Activated T-helper 1 cell treated with Interleukin-2 at 50 U/mL for 16 hours (primary cell): ENCODE measurements around the gene ERLEC1.
A peak's percentile ranks its signal among the peaks of the same experiment; 100 is the strongest.
"Not testable (repeated sequence)": the region's sequence is repeated elsewhere in the genome, so short reads cannot be mapped to it uniquely, and the experiment has no call there.

Source experiments
- DNase-seq: peaks from one replicate; pipeline ENCODE4 v3.0.0-alpha.2; 2020; ENCODE audit warnings: low read depth

ERLEC1 gene, protein sequence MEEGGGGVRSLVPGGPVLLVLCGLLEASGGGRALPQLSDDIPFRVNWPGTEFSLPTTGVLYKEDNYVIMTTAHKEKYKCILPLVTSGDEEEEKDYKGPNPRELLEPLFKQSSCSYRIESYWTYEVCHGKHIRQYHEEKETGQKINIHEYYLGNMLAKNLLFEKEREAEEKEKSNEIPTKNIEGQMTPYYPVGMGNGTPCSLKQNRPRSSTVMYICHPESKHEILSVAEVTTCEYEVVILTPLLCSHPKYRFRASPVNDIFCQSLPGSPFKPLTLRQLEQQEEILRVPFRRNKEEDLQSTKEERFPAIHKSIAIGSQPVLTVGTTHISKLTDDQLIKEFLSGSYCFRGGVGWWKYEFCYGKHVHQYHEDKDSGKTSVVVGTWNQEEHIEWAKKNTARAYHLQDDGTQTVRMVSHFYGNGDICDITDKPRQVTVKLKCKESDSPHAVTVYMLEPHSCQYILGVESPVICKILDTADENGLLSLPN

DNA sequence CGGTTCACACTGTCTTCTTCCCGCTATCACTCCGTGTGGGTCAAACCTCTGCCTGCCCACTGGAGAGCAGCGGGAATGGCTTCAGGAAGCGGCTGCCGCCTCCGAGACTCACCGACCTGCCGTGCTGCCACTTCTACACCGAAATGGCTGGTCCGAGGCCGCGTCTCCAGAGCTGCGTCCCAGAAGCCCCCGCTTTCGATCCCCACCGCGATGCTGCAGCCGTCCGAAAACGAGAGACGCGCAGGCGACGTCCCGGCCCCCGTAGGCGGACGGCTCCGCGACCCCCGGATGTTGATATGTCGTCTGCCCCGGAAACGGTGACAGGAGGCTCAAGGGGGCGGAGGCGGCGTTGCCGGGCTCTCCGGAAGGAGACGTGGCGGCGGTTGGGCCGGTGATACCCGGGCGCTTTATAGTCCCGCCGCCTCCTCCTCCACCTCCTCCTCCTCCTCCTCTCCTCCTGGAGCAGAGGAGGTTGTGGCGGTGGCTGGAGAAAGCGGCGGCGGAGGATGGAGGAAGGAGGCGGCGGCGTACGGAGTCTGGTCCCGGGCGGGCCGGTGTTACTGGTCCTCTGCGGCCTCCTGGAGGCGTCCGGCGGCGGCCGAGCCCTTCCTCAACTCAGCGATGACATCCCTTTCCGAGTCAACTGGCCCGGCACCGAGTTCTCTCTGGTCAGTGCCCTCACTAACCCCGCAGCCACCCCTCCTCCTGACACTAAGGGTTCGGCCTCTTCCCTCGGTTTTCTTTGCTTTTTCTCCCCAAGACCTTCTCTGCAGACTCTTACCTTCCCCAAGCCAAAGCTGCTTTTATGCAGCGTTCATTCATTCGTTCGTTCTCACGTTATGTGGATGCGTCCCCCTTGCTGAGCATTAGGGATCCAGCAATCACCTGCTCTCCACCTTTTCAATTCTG, at the start of gene ERLEC1, which contains the start of gene ASB3:
TSS of gene ERLEC1 (plus strand) at position 340 of the 909 bp plus-strand sequence. CDS start at position 507, 167 bp downstream.
TSS of gene ASB3 (minus strand) at position 249 of the 909 bp plus-strand sequence. CDS start 21,381 bp downstream, outside the sequence.
- DNase-seq = peak; percentile 77

DNA sequence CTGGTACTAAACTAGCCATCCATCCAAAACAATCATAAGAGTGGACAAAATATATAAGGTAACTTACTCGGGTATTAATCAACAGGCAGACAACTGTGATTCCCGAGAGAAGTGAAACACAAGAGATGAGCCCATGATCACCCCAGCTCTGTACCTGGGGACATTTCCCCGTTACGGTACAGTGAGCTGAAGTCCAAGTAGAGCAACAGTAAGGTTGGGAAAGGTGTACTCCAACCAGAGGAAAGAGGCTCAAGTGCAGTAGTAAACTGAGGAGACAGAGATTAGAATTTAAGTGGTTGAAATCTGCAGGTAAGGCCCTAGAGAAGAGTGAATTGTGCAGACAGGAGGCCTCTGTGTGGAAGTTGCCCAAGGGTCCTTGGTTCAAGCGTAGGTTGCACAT, 49.8 kb upstream of the ERLEC1 start:
- DNase-seq = no peak

DNA sequence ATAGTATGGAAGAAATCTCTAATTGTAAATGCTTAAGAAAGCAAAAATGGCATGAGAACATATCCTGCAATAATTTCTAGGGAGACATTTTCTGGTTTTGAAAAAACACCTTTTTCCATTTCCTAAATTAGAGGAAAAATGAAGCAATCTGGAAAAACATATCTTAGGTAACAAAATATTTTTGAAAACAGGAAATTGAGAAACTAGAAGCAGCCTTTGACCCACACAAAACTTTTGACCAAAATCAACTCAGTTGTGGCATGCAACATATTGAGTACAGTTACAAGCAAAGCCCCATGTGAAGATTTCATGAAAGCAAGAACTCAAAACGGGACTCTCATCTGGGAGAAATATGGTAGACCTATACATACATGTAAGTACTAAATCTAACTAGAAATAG, 47.8 kb upstream of the ERLEC1 start:
- DNase-seq = no peak

DNA sequence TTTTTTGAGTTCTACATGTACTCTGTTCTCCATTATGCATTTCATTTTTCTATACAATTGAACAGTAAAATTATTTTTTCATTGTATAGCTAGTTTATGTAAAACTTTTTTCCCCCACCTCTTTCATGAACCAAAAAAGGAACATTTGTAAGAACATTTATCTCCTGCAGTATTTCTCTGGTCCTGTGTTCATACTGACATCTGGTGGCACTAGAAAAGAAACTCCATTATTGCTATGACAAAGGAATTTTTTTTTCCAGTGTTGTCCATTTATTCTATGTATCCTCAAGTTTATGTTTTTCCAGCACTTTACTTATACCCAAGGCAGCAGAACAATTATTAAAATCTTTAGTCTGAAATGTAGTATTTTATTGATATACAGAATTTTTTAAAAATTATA, 46.7 kb upstream of the ERLEC1 start:
- DNase-seq = no peak

DNA sequence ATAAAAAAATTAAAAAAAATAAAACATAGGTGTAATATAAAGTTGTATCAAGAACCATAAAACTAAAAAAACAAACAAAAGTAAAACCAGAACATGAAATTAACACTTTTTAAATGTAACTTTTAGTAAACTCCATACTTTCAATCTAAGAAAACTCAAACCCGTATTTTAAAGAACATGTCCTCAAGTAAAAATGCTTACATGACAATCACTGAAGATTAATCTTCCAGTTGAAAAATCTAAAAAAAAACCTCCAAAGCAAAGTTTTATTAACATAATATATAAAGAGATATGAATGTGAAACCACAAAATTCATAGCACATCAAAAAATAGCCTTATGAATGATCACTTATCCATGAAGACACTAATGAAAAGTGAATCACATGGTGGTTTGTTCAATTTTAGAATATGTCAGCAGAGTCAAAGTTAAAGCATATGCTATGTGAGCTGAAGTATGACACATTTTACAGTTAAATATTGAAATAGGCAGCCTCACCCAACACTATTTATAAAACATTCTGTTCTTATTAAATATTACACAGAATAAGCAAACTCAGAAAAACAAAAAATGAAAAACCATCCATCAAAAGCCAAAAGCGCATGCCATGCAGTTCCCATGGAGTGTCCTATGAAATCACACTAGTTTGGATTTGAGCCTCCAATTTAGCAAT, 42.3 kb upstream of the ERLEC1 start:
- DNase-seq = no peak

DNA sequence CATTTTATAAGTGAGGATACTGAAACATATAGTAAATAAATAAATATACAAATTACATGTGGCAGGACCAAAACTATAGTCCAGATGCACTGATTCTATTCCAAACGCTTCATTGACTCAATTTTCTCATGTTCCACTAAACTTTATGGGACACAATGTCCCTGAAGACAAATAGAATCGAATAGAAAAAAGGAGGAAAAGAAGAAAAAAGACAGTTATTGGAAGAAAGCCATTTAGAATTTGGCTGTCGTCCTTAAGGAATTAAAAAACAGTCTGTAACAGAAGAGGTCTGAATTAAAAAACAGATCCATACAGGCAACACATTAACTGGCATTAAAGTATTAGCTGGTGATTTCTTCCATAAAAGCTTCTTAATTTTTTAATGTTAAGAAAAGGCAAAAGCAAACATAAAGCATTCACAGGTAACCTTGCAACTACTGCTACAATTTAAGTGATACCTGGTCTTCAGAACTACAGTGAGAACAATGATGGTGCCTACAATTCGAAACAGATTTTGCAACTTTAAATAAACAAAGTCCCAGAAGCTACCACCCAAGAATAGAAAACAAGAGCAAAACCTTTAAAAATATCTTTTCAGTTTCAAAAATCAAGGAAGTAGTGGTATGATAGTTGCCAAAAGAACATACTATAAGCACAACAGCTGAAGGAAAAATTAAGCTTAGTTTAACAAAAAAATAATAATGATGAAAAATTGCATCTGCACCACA, 36.6 kb upstream of the ERLEC1 start:
- DNase-seq = no peak

DNA sequence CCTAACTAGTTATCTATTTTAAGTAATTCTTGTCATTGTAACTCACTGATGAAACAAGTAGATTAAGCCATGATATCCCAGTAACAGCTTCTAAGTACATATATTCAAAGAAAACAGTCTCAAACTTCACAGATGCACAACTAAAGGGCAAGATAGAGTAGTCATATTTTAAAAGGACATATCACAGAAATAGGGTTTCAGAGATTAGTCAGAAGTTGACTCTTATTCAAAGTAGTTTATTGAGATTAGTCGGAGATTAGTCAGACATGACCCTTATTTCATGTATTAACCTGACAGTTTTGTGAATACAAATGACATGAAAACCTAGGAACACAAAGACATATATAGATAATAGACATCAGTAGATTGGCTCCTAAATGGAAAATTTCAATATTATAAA, 35.1 kb upstream of the ERLEC1 start:
- DNase-seq = no peak

DNA sequence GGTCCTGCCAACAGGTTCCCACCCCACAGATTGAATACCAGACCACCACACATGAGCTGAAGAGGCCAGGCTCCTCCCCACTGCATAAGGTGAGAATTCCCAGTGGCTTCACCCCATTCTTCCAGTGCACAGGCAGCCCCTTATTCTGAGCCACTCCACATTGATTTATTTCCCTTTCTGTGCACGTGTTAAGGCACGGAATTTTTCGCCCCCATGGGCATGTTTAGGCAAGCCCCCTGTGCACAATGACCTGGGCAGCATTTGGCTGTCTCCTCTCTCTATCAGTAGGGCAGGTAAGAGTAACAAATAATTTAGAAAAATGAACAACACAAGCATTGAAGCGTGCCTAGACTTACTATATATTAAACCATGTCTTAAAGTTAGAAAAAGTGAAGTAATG, 34.5 kb upstream of the ERLEC1 start:
- no peak for DNase-seq

DNA sequence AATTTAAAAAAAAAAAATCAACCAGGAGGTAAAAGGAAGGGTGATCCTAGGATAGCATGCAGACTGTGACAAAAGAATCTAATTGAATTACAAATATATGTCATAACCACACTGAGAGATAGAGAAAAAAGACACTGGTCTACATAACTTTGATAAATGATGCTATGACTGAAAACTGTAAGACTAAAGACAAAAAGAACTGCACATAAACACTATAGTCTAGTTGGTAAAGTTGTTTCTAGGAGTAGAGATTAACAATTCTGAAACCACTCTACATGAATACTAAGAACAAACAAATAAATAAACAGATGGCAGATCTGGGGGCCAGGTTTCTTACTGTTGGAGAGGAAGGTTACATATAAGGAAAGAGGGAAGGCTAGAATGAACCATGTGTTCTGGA, 33.8 kb upstream of the ERLEC1 start:
- no peak for DNase-seq

DNA sequence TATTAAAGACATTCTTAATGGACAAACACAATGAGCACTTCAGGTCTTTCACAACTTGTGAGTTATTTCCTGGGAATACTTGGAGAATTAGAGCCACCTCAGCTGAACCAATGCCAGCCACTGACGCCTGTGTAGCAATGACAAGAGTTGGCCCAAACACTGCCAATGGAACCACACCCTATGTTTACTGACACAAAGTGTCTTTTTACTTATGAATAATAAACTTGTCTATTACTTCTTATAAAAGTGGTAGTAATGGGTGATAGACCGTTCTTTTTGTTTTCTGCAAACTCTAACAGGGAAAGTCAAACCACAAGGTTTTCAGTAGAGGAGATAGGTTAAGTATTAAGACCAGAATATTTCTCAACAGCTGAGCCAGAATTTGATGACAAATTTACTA, 31.7 kb upstream of the ERLEC1 start:
- DNase-seq = no peak

DNA sequence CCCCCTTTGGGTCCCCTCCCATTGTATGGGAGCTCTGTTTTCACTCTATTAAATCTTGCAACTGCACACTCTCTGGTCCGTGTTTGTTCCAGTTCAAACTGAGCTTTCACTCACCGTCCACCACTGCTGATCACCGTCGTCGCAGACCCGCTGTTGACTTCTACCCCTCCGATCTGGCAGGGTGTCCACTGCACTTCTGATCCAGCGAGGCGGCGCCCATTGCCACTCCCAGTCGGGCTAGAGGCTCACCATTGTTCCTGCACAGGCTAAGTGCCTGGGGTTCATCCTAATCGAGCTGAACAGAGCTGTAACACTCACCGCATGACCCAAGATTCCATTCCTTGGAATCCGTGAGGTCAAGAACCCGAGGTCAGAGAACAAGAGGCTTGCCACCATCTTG, 30.2 kb upstream of the ERLEC1 start:
- DNase-seq = no peak

DNA sequence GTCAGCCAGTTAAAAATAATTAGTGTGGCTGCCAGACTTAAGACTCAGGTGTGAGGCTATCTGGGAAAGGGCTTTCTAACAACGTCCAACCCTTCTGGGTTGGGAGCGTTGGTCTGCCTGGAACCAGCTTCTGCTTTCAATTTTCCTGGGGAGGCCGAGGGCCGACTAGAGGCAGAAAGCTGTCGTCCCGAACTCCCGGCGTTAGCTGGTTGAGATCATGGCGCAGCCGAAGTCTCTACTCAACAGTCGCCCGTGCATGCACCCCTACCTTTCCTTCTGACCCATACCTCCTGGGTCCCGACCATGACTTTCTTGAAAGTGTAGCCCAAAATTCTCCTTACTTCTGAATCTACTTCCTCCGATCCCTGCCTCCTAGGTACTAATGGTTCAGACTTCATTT, 29.6 kb upstream of the ERLEC1 start:
- DNase-seq = not testable (repeated sequence)

DNA sequence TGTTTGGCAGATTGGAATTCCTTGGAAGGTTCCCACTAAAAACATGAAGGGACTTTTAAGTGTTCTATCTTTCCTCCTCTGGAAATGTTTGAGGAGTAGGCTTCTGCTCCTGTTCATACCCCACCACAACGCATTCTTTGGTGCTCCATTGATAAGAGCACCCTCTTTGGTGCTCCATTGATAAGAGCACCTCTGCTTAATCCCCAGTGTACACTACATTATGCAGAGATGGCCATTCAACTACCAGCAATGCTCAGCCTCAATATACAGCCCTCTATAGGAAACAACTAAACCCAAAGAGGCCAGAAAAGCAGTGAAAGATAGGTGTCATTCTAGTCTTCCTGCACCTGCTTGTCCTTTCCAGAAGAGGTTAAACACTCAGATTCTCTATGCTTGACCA, 21.1 kb upstream of the ERLEC1 start:
- DNase-seq = no peak

DNA sequence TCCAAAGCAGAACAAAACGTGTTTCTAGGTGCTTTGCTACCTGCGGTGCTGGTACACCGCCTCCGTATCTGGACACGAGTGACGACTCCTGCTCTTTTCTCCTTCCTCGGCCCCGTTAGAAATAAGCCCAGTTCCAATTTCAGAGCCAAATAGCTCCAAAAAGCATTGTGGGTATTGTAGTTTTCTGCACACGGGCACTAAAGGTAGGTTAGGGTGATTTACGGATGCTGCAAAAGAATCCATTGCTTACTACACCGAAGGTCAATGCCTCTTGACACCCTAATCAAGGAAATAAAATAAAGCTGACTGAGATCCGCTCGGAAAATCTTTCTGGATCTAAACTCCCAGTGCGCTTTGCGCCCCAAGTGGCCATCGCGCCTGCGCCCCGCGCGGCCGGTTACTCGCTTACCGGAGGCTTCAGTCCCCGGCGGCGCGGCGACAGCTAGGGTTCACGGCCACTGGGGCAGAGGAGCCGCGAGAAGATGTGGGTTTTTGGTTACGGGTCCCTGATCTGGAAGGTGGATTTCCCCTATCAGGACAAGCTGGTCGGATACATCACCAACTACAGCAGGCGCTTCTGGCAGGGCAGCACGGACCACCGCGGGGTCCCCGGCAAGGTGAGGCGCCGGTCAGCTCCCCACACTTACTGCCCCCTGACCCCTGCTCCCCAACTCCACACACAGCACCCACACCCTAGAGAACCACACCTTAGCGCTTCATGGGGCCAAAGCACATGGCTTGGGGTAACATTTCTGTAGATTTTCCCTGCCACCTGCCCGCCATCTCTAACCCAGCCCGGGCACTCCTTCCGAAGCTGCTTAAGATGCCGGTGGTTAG, 19.2 kb upstream of the ERLEC1 start, which contains the start of gene CHAC2:
TSS of gene CHAC2 (plus strand) at position 400 of the 837 bp plus-strand sequence. CDS start at position 483, 83 bp downstream.
- peak; percentile 67 for DNase-seq

DNA sequence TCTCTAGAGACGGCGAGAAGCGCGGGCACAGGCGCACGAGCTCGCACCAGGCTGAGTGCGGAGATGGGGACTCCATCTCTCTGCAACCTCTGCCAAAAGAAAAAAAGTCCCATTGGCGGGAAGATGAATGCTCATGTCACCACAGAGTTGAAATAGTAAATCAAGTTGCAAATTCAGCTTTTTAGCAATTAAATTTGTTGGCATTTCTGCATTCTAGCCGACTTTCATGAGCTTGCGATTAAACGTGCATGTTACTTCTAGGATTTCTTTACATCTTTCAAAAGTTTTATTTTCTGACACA, 18.7 kb upstream of the ERLEC1 start:
- no peak for DNase-seq

DNA sequence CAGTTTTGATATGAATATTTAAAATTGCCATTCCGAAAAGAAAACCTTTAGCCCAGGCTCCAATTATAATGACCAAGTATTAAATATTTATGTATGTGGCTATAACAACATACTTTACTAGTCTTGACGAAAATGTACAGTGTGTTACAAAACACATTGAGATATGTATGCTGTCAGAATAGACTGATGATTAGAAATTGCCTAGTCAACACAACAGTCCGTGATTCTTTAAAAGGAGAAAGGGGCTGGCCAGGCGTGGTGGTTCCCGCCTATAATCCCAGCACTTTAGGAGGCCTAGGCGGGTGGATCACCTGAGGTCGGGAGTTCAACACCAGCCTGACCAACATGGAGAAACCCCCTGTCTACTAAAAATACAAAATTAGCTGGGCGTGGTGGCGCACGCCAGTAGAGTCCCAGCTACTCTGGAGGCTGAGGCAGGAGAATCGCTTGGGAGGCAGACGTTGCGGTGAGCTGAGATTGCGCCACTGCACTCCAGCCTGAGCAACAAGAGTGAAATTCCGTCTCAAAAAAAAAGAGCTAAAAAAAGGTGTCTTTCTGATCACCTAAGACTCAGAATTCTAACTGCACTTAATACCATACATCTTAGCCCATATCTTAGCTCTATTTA, 17.4 kb upstream of the ERLEC1 start:
- DNase-seq = no peak

DNA sequence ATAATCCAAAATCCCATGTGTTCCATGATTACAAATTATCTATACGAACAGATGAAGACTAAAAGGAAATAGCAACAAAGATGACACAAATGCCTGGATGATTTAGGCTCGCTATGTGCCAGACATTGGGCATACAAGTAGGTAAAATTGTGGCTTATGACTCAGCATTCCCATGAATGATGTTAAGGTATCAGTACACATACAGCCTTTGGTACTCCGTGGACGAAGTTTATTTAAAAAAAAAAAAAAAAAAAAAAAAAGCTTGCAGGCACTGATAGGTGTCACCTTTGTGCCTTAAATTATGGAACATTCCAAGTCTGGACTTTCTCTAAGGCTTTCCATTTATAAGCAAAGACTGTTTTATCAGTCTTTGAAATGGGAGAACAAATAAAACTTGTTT, 16.6 kb upstream of the ERLEC1 start:
- no peak for DNase-seq

DNA sequence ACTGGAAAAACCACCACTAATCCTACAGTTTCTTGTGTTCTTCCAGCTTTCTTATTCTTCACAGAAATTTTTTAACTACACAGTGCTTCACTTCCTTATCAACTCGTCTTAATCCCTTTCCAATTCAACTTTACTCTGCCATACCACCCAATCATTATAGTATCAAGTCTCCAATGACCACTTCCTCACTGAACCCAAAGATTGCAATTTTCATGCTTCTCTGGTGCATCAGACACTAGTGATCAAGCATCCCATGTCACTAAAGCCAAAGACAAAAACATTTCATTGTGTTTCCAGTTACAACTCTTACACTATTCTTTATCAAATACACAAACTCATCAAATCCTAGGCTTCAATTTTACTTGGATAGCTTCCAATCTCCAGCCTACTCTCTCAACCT, 9.7 kb upstream of the ERLEC1 start:
- DNase-seq = no peak

DNA sequence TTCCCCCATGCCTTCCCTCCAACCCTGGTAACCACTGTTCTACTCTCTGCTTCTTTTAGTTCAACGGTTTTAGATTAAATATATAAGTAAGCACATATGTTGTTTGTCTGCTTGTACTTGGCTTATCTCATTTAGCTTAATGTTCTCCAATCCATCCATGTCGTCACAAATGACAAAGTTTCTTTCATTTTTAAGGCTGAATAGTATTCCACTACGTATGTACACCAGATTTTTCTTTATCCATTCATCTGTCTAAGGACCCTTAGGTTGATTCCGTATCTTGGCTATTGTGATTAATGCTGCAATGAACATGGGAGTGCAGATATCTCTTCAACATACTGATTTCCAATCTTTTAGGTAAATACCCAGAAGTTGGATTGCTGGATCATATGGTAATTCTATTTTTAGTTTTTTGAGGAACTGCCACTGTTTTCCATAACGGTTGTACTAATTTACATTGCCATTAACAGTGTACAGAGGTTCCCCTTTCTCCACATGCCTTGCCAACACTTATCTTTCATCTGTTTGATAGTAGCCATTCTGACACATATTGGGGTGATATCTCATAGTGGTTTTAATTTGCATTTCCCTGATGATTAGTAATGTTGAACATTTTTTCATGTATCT, 8.2 kb upstream of the ERLEC1 start:
- no peak for DNase-seq

DNA sequence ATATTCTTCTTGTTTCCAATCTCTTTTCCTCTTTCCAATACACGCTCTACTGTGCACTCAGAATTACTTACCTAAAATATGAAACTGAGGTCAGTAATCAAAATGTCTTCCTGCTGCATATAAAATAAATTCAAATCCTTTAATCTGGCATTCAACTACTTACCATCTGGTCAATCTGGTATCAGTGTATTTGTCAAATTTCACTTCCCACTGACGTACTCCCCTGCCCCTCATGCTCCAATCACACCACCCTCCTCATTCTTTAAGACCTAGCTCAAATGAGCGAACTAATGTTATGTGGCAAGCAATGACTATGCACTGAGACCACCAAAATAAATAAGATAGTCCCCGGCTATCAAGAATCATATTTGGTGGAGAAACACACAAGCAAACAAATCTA, 6.8 kb upstream of the ERLEC1 start:
- no peak for DNase-seq
